ENCODE results near the gene SAP130.

DNA sequence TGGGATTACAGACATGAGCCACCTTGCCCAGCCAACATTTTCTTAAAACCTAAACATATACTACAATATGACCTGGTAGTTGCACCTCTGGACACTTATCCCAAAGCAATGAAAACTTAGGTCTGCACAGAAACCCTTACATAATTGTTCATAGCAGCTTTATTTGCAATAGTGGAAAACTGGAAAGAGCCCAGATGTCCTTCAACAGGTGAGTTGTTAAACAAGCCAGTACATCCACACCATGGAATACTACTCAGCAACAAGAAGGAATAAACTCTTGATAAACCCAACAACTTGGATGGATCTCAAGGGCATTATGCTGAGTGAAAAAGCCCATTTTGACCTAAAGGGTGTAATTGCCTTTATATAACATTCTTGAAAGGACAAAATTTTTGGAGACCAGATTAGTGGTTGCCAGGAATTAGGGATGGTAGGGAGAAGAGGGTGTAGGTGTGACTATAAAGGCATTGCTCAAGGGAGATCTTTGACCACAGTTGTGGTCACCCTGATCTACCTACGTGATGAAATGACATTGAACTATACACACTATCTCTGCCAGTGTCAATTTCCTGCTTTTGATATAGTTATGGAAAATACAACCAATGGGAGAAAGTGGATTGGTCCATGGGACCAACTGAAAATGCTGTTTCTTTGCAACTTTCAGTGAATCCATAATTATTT, 130.2 kb downstream of the SAP130 start:
- TF ChIP-seq, protein P1, sequence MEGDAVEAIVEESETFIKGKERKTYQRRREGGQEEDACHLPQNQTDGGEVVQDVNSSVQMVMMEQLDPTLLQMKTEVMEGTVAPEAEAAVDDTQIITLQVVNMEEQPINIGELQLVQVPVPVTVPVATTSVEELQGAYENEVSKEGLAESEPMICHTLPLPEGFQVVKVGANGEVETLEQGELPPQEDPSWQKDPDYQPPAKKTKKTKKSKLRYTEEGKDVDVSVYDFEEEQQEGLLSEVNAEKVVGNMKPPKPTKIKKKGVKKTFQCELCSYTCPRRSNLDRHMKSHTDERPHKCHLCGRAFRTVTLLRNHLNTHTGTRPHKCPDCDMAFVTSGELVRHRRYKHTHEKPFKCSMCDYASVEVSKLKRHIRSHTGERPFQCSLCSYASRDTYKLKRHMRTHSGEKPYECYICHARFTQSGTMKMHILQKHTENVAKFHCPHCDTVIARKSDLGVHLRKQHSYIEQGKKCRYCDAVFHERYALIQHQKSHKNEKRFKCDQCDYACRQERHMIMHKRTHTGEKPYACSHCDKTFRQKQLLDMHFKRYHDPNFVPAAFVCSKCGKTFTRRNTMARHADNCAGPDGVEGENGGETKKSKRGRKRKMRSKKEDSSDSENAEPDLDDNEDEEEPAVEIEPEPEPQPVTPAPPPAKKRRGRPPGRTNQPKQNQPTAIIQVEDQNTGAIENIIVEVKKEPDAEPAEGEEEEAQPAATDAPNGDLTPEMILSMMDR (IDR thresholded peaks at IDR 0.05) = no peak
- no peak for TF ChIP-seq POLR2A (IDR thresholded peaks at IDR 0.05)

Data from prostate gland (tissue), 2 donors.